ENCODE results near the gene TOMM20L.
"Not testable (repeated sequence)": the region's sequence is repeated elsewhere in the genome, so short reads cannot be mapped to it uniquely, and the experiment has no call there.

The TOMM20L gene

GRCh38 chr14:58395812-58396788 is at the start of gene TOMM20L:
TSS of gene TOMM20L (plus strand) at chr14:58395930. CDS start at chr14:58395958, 28 bp downstream.
- Mint-ChIP-seq H3K27me3 (ENCODE audit: low read depth) (no peaks in the 10 kb centered on the region), H3K27ac (peak within 1 kb of the TSS; percentile 57 to 97 (median 85)), H3K4me3 (peak within 1 kb of the TSS; percentile 76 to 88 (median 84)), H3K36me3 (ENCODE audit: low read depth) (no peaks in the 10 kb centered on the region), H3K4me1 (peaks cover 4% of the 10 kb centered on the region), H3K9me3 (no peaks in the 10 kb centered on the region)
- peak; percentile 91 to 97 (median 92) for TF ChIP-seq CTCF (IDR thresholded peaks at IDR 0.05; ENCODE audit: unreplicated experiment in 3 of 3)

- H3K9me3 Mint-ChIP-seq, result no peaks in the 10 kb centered on the region
- TF ChIP-seq CTCF (IDR thresholded peaks at IDR 0.05; ENCODE audit: unreplicated experiment in 3 of 3), result no peak
- H3K4me1 Mint-ChIP-seq, result no peaks in the 10 kb centered on the region
- H3K27me3 Mint-ChIP-seq (ENCODE audit: low read depth), result no peaks in the 10 kb centered on the region
- H3K36me3 Mint-ChIP-seq (ENCODE audit: low read depth), result peaks cover 61% of the 10 kb centered on the region
- H3K27ac Mint-ChIP-seq, result no peak overlapping the region
- no peak overlapping the region for H3K4me3 Mint-ChIP-seq
These were observed 42.0 kb upstream of the TOMM20L start for GRCh38 chr14:58353516-58354299.

- Mint-ChIP-seq H3K4me3 (no peak overlapping the region), H3K36me3 (ENCODE audit: low read depth) (peaks cover 61% of the 10 kb centered on the region), H3K9me3 (no peaks in the 10 kb centered on the region), H3K27ac (no peak overlapping the region), H3K27me3 (ENCODE audit: low read depth) (no peaks in the 10 kb centered on the region), H3K4me1 (no peaks in the 10 kb centered on the region)
- TF ChIP-seq CTCF (IDR thresholded peaks at IDR 0.05; ENCODE audit: unreplicated experiment in 3 of 3), result no peak
These were observed 40.9 kb upstream of the TOMM20L start for GRCh38 chr14:58354808-58355207.

- H3K9me3 Mint-ChIP-seq, result no peaks in the 10 kb centered on the region
- peaks cover 63% of the 10 kb centered on the region for H3K36me3 Mint-ChIP-seq (ENCODE audit: low read depth)
- H3K27me3 Mint-ChIP-seq (ENCODE audit: low read depth), result no peaks in the 10 kb centered on the region
- no peak overlapping the region for H3K27ac Mint-ChIP-seq
- TF ChIP-seq CTCF (IDR thresholded peaks at IDR 0.05; ENCODE audit: unreplicated experiment in 3 of 3), result no peak
- H3K4me1 Mint-ChIP-seq, result no peaks in the 10 kb centered on the region
- no peak overlapping the region for H3K4me3 Mint-ChIP-seq
These were observed 39.5 kb upstream of the TOMM20L start for GRCh38 chr14:58356268-58356667.

DNA sequence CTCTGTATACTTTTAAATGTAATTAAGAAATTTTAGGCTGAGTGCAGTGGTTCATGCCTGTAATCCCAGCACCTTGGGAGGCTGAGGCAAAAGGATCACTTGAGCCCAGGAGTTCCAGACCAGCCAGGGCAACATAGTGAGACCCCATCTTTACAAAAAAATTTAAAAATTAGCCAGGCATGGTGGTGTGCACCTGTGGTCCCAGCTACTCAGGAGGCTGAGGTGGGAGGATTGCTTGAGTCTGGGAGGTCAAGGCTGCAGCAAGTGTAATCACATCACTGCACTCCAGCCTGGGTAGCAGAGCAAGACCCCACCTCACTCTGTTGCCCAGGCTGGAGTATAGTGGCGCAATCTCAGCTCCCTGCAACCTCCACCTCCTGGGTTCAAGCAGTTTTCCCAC is 33.5 kb upstream of the TOMM20L start:
- H3K4me1 Mint-ChIP-seq; H3K4me3 Mint-ChIP-seq; H3K9me3 Mint-ChIP-seq; H3K27ac Mint-ChIP-seq; H3K27me3 Mint-ChIP-seq (ENCODE audit: low read depth): not testable (repeated sequence)
- H3K36me3 Mint-ChIP-seq (ENCODE audit: low read depth), result peaks cover 47% of the 10 kb centered on the region

DNA sequence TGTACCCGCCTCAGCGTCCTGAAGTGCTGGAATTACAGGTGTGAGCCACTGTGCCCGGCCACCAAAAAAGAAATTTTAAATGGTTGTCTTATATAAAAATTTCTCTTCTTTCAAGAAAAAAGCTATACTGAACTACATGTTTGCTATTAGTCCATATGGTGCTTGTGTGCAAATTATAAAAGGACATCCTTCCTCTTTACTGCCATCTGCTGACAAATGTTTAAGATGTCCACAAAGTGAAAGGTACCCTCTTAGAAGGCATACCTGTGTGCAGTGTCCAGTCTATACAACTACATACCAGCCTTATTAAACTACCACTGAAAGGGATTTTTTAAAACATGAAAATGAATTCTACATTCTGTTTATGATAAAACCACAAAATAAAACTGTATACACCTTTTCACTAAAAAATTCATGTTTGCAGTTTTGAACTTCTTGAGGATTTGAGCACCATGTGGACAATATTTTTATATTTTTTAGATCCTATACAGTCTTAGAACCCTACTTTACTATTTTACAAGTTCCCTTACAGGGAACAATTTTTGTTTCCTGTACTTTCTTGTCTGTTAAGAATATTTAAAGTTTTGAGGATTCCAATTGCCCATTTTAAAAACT is 32.8 kb upstream of the TOMM20L start:
- H3K9me3 Mint-ChIP-seq, result no peaks in the 10 kb centered on the region
- TF ChIP-seq CTCF (IDR thresholded peaks at IDR 0.05; ENCODE audit: unreplicated experiment in 3 of 3), result peak; percentile 33 to 40 (median 33)
- H3K27ac Mint-ChIP-seq, result no peak overlapping the region
- H3K27me3 Mint-ChIP-seq (ENCODE audit: low read depth), result no peaks in the 10 kb centered on the region
- H3K4me3 Mint-ChIP-seq, result no peak overlapping the region
- H3K36me3 Mint-ChIP-seq (ENCODE audit: low read depth), result peaks cover 54% of the 10 kb centered on the region
- no peaks in the 10 kb centered on the region for H3K4me1 Mint-ChIP-seq
